Uterus (tissue), 2 donors: ENCODE results near the gene RNF10.

Experiments used
- POLR2A ChIP-seq, 2 donors: fragments of 450-650 bp; IDR thresholded peaks; one replicate each; pipeline ENCODE4 v1.6.1; 2016; ENCODE audit warnings: antibody characterized with exemption in 2 of 2, mild to moderate bottlenecking in 1 of 2, moderate library complexity in 1 of 2
- TF ChIP-seq, protein P1 (sequence below), 4 experiments: fragments of 200-600 bp in 2 of 4; fragments of 450-650 bp in 2 of 4; sonication (generic) in 2 of 4; IDR thresholded peaks; one replicate each; pipeline ENCODE4 v1.5.1; 2016 to 2019; ENCODE audit warnings: antibody characterized with exemption in 4 of 4, mild to moderate bottlenecking in 2 of 4, moderate library complexity in 1 of 4

- TF ChIP-seq, protein P1, sequence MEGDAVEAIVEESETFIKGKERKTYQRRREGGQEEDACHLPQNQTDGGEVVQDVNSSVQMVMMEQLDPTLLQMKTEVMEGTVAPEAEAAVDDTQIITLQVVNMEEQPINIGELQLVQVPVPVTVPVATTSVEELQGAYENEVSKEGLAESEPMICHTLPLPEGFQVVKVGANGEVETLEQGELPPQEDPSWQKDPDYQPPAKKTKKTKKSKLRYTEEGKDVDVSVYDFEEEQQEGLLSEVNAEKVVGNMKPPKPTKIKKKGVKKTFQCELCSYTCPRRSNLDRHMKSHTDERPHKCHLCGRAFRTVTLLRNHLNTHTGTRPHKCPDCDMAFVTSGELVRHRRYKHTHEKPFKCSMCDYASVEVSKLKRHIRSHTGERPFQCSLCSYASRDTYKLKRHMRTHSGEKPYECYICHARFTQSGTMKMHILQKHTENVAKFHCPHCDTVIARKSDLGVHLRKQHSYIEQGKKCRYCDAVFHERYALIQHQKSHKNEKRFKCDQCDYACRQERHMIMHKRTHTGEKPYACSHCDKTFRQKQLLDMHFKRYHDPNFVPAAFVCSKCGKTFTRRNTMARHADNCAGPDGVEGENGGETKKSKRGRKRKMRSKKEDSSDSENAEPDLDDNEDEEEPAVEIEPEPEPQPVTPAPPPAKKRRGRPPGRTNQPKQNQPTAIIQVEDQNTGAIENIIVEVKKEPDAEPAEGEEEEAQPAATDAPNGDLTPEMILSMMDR (IDR thresholded peaks at IDR 0.05), result no peak
- TF ChIP-seq POLR2A (IDR thresholded peaks at IDR 0.05), result no peak
Measured at GRCh38 chr12:120574106-120574505, 40.0 kb downstream of the RNF10 start.
